HL-60 (cell line): ENCODE measurements around the gene TBC1D14.

Source experiments
- DNase-seq, 2 experiments: peaks; one replicate each; pipeline ENCODE4 v3.0.0-alpha.2; 2010 to 2020; ENCODE audit warnings: low read depth in 1 of 2, low spot score in 1 of 2
- H3K27ac ChIP-seq: fragments of 250-450 bp; sonication (Bioruptor Pico); replicated peaks from 2 replicates; pipeline ENCODE4 v1.5.1; 2020; ENCODE audit warnings: mild to moderate bottlenecking, moderate library complexity
- H3K27me3 ChIP-seq: fragments of 250-450 bp; sonication (Bioruptor Pico); 2 replicates; pipeline ENCODE4 v1.5.1; 2021; ENCODE audit warnings: mild to moderate bottlenecking, moderate library complexity; ENCODE audit not compliant: insufficient read depth, poor library complexity, severe bottlenecking
- H3K4me3 ChIP-seq: replicated peaks from 2 replicates; pipeline ENCODE4 v1.5.1; 2011; ENCODE audit warnings: mild to moderate bottlenecking, control low read depth, low read length; ENCODE audit not compliant: insufficient read depth
- GABPA ChIP-seq: IDR thresholded peaks from 2 replicates; pipeline ENCODE4 v1.6.1; 2012; ENCODE audit warnings: low read depth
- POLR2AphosphoS5 ChIP-seq: IDR thresholded peaks from 2 replicates; pipeline ENCODE4 v1.6.1; 2012; ENCODE audit warnings: low read depth
- SPI1 ChIP-seq: IDR thresholded peaks from 2 replicates; pipeline ENCODE4 v1.6.1; 2012; ENCODE audit warnings: low read depth, mild to moderate bottlenecking, borderline replicate concordance
- TF ChIP-seq, protein P1 (sequence below): IDR thresholded peaks from one replicate; pipeline ENCODE4 v1.5.1; 2011; ENCODE audit warnings: low read length, control low read depth, inconsistent platforms; ENCODE audit not compliant: insufficient read depth
- TF ChIP-seq, protein P2 (sequence below): IDR thresholded peaks from 2 replicates; pipeline ENCODE4 v1.6.1; 2012; ENCODE audit warnings: low read depth; ENCODE audit not compliant: insufficient replicate concordance

The TBC1D14 gene

GRCh38 chr4:7018281-7018680, 108.7 kb downstream of the TBC1D14 start:
- Histone ChIP-seq H3K27ac (no peak overlapping the region), H3K27me3 (no peaks in the 10 kb centered on the region), H3K4me3 (no peak overlapping the region)
- DNase-seq: no peak
- TF ChIP-seq SPI1: no peak
- no peak for TF ChIP-seq GABPA
- TF ChIP-seq, protein P1, sequence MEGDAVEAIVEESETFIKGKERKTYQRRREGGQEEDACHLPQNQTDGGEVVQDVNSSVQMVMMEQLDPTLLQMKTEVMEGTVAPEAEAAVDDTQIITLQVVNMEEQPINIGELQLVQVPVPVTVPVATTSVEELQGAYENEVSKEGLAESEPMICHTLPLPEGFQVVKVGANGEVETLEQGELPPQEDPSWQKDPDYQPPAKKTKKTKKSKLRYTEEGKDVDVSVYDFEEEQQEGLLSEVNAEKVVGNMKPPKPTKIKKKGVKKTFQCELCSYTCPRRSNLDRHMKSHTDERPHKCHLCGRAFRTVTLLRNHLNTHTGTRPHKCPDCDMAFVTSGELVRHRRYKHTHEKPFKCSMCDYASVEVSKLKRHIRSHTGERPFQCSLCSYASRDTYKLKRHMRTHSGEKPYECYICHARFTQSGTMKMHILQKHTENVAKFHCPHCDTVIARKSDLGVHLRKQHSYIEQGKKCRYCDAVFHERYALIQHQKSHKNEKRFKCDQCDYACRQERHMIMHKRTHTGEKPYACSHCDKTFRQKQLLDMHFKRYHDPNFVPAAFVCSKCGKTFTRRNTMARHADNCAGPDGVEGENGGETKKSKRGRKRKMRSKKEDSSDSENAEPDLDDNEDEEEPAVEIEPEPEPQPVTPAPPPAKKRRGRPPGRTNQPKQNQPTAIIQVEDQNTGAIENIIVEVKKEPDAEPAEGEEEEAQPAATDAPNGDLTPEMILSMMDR: no peak
- TF ChIP-seq, protein P2, sequence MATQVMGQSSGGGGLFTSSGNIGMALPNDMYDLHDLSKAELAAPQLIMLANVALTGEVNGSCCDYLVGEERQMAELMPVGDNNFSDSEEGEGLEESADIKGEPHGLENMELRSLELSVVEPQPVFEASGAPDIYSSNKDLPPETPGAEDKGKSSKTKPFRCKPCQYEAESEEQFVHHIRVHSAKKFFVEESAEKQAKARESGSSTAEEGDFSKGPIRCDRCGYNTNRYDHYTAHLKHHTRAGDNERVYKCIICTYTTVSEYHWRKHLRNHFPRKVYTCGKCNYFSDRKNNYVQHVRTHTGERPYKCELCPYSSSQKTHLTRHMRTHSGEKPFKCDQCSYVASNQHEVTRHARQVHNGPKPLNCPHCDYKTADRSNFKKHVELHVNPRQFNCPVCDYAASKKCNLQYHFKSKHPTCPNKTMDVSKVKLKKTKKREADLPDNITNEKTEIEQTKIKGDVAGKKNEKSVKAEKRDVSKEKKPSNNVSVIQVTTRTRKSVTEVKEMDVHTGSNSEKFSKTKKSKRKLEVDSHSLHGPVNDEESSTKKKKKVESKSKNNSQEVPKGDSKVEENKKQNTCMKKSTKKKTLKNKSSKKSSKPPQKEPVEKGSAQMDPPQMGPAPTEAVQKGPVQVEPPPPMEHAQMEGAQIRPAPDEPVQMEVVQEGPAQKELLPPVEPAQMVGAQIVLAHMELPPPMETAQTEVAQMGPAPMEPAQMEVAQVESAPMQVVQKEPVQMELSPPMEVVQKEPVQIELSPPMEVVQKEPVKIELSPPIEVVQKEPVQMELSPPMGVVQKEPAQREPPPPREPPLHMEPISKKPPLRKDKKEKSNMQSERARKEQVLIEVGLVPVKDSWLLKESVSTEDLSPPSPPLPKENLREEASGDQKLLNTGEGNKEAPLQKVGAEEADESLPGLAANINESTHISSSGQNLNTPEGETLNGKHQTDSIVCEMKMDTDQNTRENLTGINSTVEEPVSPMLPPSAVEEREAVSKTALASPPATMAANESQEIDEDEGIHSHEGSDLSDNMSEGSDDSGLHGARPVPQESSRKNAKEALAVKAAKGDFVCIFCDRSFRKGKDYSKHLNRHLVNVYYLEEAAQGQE: no peak
- no peak for TF ChIP-seq POLR2AphosphoS5

DNA sequence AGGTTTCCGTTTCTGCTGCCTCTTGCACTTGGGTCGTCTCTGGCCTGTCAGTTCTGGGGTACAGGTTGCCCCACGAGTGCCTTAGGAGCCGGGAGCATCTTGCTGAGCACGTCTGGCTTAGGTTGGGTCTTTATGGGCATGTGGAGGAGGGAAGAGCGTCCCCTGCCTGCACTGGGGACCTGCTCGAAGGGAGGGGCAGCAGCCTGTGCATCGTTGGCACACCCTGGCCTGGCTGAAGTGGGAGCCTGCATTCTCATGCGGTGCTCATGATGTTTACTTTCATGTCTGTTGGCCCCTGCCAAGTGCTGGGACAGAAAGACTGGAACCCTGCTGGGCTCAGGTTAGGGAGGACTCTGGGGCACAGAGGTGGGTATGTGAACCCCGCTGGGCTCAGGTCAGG, 109.7 kb downstream of the TBC1D14 start:
- no peak overlapping the region for H3K27ac ChIP-seq
- DNase-seq: no peak
- TF ChIP-seq, protein P2: no peak
- TF ChIP-seq POLR2AphosphoS5 (no peak), GABPA (no peak), SPI1 (no peak)
- TF ChIP-seq, protein P1: no peak
- H3K4me3 ChIP-seq: no peak overlapping the region
- no peaks in the 10 kb centered on the region for H3K27me3 ChIP-seq

- DNase-seq: no peak
- no peak overlapping the region for H3K27ac ChIP-seq
- H3K27me3 ChIP-seq: no peaks in the 10 kb centered on the region
- TF ChIP-seq SPI1 (no peak), POLR2AphosphoS5 (no peak), GABPA (no peak)
- TF ChIP-seq, protein P1: no peak
- TF ChIP-seq, protein P2: no peak
- no peak overlapping the region for H3K4me3 ChIP-seq
Observed at GRCh38 chr4:7020290-7020689, 110.7 kb downstream of the TBC1D14 start.
